ENCODE results near the gene AGO3.

The AGO3 gene

DNA sequence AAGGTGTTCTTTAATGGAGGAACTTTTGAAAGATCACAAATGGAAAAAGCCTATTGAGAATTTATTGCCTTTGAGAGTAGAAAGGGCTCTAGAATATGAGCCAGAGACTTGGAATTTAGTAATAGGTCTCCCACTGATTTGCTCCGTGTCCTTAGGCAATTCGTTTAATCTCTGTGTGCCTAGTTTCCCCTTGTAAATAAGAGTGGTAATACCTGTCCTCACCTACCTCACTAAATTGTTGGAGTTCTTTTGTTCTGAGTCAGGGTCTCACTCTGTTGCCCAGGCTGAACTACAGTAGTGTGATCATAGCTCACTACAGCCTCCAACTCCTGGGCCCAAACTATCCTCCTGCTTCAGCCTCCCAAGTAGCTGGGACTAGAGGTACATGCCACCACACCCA, 138.0 kb downstream of the AGO3 start:
- no peak for DNase-seq (ENCODE audit: low spot score)
- in situ Hi-C loops (cut with MboI; ENCODE audit: low pct_unique_long_range_greater_than_20kb, low sequenced_read_pairs, unreplicated experiment), result no loop called here
- TF ChIP-seq, protein P1, sequence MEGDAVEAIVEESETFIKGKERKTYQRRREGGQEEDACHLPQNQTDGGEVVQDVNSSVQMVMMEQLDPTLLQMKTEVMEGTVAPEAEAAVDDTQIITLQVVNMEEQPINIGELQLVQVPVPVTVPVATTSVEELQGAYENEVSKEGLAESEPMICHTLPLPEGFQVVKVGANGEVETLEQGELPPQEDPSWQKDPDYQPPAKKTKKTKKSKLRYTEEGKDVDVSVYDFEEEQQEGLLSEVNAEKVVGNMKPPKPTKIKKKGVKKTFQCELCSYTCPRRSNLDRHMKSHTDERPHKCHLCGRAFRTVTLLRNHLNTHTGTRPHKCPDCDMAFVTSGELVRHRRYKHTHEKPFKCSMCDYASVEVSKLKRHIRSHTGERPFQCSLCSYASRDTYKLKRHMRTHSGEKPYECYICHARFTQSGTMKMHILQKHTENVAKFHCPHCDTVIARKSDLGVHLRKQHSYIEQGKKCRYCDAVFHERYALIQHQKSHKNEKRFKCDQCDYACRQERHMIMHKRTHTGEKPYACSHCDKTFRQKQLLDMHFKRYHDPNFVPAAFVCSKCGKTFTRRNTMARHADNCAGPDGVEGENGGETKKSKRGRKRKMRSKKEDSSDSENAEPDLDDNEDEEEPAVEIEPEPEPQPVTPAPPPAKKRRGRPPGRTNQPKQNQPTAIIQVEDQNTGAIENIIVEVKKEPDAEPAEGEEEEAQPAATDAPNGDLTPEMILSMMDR (IDR thresholded peaks at IDR 0.05; ENCODE audit: extremely low read depth, insufficient read depth, missing control alignments), result no peak

DNA sequence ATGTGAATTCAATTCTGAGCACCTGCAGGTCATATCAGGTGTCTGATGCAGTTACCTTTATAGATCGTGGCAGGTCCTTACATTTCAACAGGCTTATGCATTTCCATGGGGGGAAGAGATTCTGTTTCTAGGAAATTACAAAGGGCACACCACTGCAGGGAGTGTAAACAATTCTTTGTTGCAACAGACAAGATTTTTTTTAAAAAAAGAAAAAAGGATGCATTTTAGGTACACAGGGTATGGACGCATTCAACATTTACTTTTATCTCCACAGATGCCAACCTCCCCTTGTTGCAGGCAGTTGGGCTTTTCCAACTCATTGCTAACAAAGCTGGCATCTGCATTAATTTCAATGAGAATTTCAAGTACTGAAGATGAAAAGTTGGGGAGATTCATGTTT, 139.4 kb downstream of the AGO3 start:
- TF ChIP-seq, protein P1 (IDR thresholded peaks at IDR 0.05; ENCODE audit: extremely low read depth, insufficient read depth, missing control alignments), result no peak
- in situ Hi-C loops (cut with MboI; ENCODE audit: low pct_unique_long_range_greater_than_20kb, low sequenced_read_pairs, unreplicated experiment), result no loop called here
- no peak for DNase-seq (ENCODE audit: low spot score)

GRCh38 chr1:36076979-36077573, 146.2 kb downstream of the AGO3 start:
- TF ChIP-seq, protein P1 (IDR thresholded peaks at IDR 0.05; ENCODE audit: extremely low read depth, insufficient read depth, missing control alignments), result no peak
- DNase-seq (ENCODE audit: low spot score), result no peak
- in situ Hi-C loops (cut with MboI; ENCODE audit: low pct_unique_long_range_greater_than_20kb, low sequenced_read_pairs, unreplicated experiment), result no loop called here

DNA sequence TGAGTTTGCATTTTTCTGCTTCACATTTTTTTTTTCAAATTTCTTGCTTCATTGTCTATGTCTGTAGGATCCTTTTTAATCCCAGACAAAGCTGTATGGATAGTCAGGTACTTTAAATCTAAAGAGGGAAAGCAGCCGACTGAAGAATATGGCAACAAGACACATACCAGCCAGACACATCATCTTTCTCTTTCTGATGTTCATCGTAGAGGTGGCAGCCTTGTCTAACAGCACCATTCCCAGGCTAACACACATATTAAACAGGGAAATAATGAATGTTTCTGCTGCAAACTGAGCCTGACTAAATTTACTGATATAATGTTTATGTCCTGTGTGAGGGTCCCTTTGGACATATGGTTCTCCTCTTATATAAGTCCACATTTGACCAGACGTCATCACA, 149.3 kb downstream of the AGO3 start:
- TF ChIP-seq, protein P1 (IDR thresholded peaks at IDR 0.05; ENCODE audit: extremely low read depth, insufficient read depth, missing control alignments), result no peak
- DNase-seq (ENCODE audit: low spot score), result no peak
- in situ Hi-C loops (cut with MboI; ENCODE audit: low pct_unique_long_range_greater_than_20kb, low sequenced_read_pairs, unreplicated experiment), result no loop called here

- DNase-seq (ENCODE audit: low spot score), result no peak
- in situ Hi-C loops (cut with MboI; ENCODE audit: low pct_unique_long_range_greater_than_20kb, low sequenced_read_pairs, unreplicated experiment), result no loop called here
- TF ChIP-seq, protein P1 (IDR thresholded peaks at IDR 0.05; ENCODE audit: extremely low read depth, insufficient read depth, missing control alignments), result no peak
These were observed 149.9 kb downstream of the AGO3 start for GRCh38 chr1:36080801-36081200.

- in situ Hi-C loops (cut with MboI; ENCODE audit: low pct_unique_long_range_greater_than_20kb, low sequenced_read_pairs, unreplicated experiment), result no loop called here
- DNase-seq (ENCODE audit: low spot score), result no peak
- TF ChIP-seq, protein P1 (IDR thresholded peaks at IDR 0.05; ENCODE audit: extremely low read depth, insufficient read depth, missing control alignments), result no peak
These were observed 151.1 kb downstream of the AGO3 start for GRCh38 chr1:36081926-36082485.
